GM18907 (cell line): ENCODE results near the gene TOMM20.

Experiments used
- ATAC-seq: cut with Tn5 transposase; IDR thresholded peaks from one replicate; pipeline ENCODE4 v1.9.1; 2021; ENCODE audit warnings: mild to moderate bottlenecking, moderate library complexity; ENCODE audit not compliant: unreplicated experiment

Gene TOMM20

GRCh38 chr1:235069577-235070563 is 58.8 kb downstream of the TOMM20 start:
- ATAC-seq: no peak

GRCh38 chr1:235069176-235069575 is 59.5 kb downstream of the TOMM20 start:
- ATAC-seq: no peak

GRCh38 chr1:235068158-235069121 is 60.2 kb downstream of the TOMM20 start:
- ATAC-seq: no peak

DNA sequence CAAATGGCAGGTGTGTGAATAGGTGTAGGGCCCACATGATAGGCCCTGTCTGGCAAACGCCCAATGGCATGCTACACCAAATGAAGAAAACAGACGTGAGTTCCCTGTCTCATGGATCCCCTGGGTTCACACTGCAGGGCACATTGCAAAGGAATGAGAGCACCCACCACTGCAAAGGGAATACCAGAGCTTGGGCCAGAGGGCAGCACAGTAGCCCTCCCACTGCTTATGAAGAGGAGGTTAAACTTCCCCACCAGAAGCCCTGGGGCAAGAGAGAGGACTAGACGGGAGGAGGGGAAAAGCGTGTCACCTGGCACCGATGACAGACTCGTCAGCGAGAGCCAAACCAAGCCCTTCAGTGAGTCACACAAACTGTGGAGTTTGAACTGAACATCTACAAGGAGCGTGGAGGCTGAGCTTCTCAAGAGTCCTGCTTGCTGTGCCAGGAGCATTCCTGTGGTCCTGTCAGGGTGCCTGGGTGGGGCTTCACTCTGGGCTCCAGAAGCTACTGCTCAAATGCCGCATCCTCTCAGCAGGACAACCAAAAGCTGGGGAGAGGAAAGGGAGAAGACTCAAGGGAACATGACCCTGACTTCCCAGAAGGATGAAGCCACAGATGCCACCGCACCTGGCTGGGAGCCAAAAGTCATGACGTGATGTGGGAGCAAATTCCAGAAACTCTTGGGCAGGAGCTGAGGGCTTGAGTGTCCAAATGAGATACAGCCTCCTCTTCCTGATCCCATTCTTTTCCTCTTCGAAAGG is 61.1 kb downstream of the TOMM20 start:
- no peak for ATAC-seq

DNA sequence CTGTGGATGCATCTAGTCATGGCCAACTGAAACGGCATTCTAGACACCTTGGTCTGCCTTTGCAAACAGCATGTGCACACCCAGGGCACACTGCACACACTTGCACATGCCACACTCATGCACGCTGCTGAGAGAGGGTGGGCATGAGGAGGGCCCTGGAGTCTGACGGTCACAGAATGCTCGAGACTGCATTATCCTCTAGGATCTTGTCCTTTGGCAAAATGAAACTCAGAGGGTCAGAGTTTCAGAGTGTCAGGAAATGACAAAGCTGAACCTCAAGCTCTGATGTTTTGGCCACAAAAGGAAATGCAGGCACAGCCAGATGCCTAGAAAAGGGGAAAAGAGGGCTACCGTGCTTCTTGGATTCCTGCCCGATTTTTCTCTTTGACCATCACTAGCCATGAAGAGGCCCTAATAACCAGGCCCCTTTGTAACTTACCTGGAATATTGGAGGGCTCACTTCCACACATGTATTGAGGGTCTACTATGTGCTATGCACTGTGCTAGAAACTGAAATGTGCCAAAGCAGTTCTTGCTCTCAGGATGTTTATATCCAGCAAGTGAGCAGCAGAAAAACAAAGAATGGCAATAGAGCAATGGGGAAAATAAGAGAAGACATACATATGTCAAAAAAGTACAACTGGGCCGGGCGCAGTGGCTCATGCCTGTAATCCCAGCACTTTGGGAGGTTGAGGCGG is 65.4 kb downstream of the TOMM20 start:
- no peak for ATAC-seq

DNA sequence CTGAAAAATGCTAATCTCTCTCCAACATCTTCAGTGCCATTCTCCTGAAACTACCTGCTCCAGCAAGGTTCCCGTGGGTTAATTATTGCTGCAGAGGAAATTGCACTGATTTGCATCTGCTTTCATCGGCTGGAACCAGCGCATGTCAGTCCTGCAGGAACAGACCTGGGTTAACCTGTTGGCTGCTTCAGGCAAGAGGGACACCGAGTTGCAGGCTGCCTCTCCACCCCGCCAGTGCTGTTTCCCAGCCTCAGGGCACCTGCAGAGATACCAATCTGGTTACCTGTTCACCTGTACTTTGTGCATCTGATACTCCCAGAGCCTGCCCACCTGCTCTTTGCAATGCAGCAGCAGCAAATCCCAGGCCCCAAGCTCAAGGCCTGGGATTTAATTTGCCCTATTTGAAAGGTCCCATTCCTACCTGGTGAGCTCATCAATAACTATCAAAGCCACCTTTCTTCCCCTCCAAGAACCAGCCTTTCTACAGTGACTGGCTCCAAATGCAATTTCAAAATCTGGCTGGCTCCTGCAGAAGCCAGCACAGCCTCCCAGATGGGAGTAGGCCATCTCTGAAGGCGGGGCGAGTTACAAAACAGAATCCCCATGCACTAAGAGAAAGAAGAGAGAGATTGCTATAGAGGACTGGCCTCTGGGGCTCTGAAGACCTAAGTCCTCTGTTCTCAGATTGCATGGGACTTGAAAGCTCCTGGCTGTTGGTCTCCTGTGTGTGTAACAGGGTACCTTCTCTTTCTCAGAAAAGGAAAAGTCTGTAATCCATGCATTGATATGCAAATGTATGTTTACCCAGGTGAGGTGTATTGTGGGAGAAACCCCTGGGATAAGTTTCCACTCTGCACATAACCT is 67.8 kb downstream of the TOMM20 start:
- no peak for ATAC-seq
